ENCODE results near the gene CLRN1.

- TF ChIP-seq CTCF (IDR thresholded peaks at IDR 0.05; ENCODE audit: low read depth, low read length) (no peak), MAX (IDR thresholded peaks at IDR 0.05; ENCODE audit: low read depth, low read length) (no peak), POLR2A (IDR thresholded peaks at IDR 0.05; ENCODE audit: extremely low read depth, insufficient read length) (no peak)
Observed at GRCh38 chr3:150926328-150926727, 46.2 kb downstream of the CLRN1 start.
